HEK293 (cell line): ENCODE measurements around the gene FEV.

Source experiments
- GFI1B ChIP-seq: fragments of 450-650 bp; formaldehyde crosslinking; IDR thresholded peaks from 2 replicates; pipeline ENCODE4 v1.5.1; 2016; ENCODE audit warnings: missing biosample characterization, missing genetic modification characterization
- HOXA7 ChIP-seq: sonication (generic); formaldehyde crosslinking; IDR thresholded peaks from 2 replicates; pipeline ENCODE4 v1.8.1; 2022; ENCODE audit warnings: missing genetic modification reagents, borderline replicate concordance
- HOXC10 ChIP-seq: sonication (generic); formaldehyde crosslinking; IDR thresholded peaks from 2 replicates; pipeline ENCODE4 v1.8.1; 2023; ENCODE audit warnings: mild to moderate bottlenecking, missing genetic modification reagents
- HOXD13 ChIP-seq: sonication (generic); formaldehyde crosslinking; IDR thresholded peaks from 2 replicates; pipeline ENCODE4 v1.8.0; 2022; ENCODE audit warnings: missing genetic modification reagents, borderline replicate concordance
- SALL2 ChIP-seq: fragments of 450-650 bp; formaldehyde crosslinking; IDR thresholded peaks from 2 replicates; pipeline ENCODE4 v1.5.0; 2017; ENCODE audit warnings: missing biosample characterization, mild to moderate bottlenecking, missing genetic modification characterization, borderline replicate concordance
- SCRT2 ChIP-seq: fragments of 450-650 bp; formaldehyde crosslinking; IDR thresholded peaks from 2 replicates; pipeline ENCODE4 v1.5.1; 2016; ENCODE audit warnings: missing biosample characterization, missing genetic modification characterization
- ZBTB17 ChIP-seq: fragments of 450-650 bp; formaldehyde crosslinking; IDR thresholded peaks from 2 replicates; pipeline ENCODE4 v1.5.1; 2016; ENCODE audit warnings: missing biosample characterization, missing genetic modification characterization
- ZBTB8A ChIP-seq: fragments of 450-650 bp; formaldehyde crosslinking; IDR thresholded peaks from 2 replicates; pipeline ENCODE4 v1.5.1; 2016; ENCODE audit warnings: missing biosample characterization, missing genetic modification characterization
- ZEB2 ChIP-seq: fragments of 450-650 bp; formaldehyde crosslinking; IDR thresholded peaks from 2 replicates; pipeline ENCODE4 v1.5.1; 2016; ENCODE audit warnings: missing biosample characterization, missing genetic modification characterization
- ZFHX2 ChIP-seq: fragments of 450-650 bp; formaldehyde crosslinking; conservative IDR thresholded peaks from 2 replicates; pipeline ENCODE4 v1.5.1; 2016; ENCODE audit warnings: missing biosample characterization, missing genetic modification characterization
- ZFP37 ChIP-seq: fragments of 450-650 bp; formaldehyde crosslinking; IDR thresholded peaks from 2 replicates; pipeline ENCODE4 v1.5.1; 2016; ENCODE audit warnings: missing biosample characterization, missing genetic modification characterization
- ZNF112 ChIP-seq: fragments of 450-650 bp; formaldehyde crosslinking; IDR thresholded peaks from 2 replicates; pipeline ENCODE4 v1.5.0; 2017; ENCODE audit warnings: missing biosample characterization, missing genetic modification characterization
- ZNF121 ChIP-seq: fragments of 450-650 bp; formaldehyde crosslinking; IDR thresholded peaks from 2 replicates; pipeline ENCODE4 v1.5.1; 2016; ENCODE audit warnings: missing biosample characterization, missing genetic modification characterization
- ZNF184 ChIP-seq: fragments of 450-650 bp; IDR thresholded peaks from 2 replicates; pipeline ENCODE4 v1.5.1; 2018; ENCODE audit warnings: missing biosample characterization, mild to moderate bottlenecking, missing genetic modification characterization
- ZNF202 ChIP-seq: fragments of 450-650 bp; formaldehyde crosslinking; IDR thresholded peaks from 2 replicates; pipeline ENCODE4 v1.5.1; 2016; ENCODE audit warnings: missing biosample characterization, missing genetic modification characterization, borderline replicate concordance
- ZNF324 ChIP-seq: fragments of 450-650 bp; formaldehyde crosslinking; IDR thresholded peaks from 2 replicates; pipeline ENCODE4 v1.5.1; 2016; ENCODE audit warnings: missing biosample characterization, missing genetic modification characterization
- ZNF350 ChIP-seq: fragments of 450-650 bp; formaldehyde crosslinking; IDR thresholded peaks from 2 replicates; pipeline ENCODE4 v1.5.0; 2017; ENCODE audit warnings: missing biosample characterization, mild to moderate bottlenecking, missing genetic modification characterization
- ZNF354C ChIP-seq: fragments of 450-650 bp; formaldehyde crosslinking; IDR thresholded peaks from 2 replicates; pipeline ENCODE4 v1.5.1; 2016; ENCODE audit warnings: missing biosample characterization, missing genetic modification characterization, low read depth, borderline replicate concordance
- ZNF394 ChIP-seq: fragments of 450-650 bp; formaldehyde crosslinking; IDR thresholded peaks from 2 replicates; pipeline ENCODE4 v1.5.1; 2016; ENCODE audit warnings: missing biosample characterization, missing genetic modification characterization, mild to moderate bottlenecking, moderate library complexity, borderline replicate concordance
- ZNF596 ChIP-seq: fragments of 450-650 bp; IDR thresholded peaks from 2 replicates; pipeline ENCODE4 v1.5.0; 2018; ENCODE audit warnings: missing biosample characterization, mild to moderate bottlenecking, missing genetic modification characterization, moderate library complexity
- ZNF600 ChIP-seq: fragments of 450-650 bp; formaldehyde crosslinking; IDR thresholded peaks from 2 replicates; pipeline ENCODE4 v1.5.1; 2016; ENCODE audit warnings: missing biosample characterization, missing genetic modification characterization
- ZNF629 ChIP-seq: fragments of 450-650 bp; formaldehyde crosslinking; IDR thresholded peaks from 2 replicates; pipeline ENCODE4 v1.5.1; 2017; ENCODE audit warnings: missing biosample characterization, missing genetic modification characterization
- ZNF777 ChIP-seq: fragments of 450-650 bp; formaldehyde crosslinking; IDR thresholded peaks from 2 replicates; pipeline ENCODE4 v1.5.1; 2017; ENCODE audit warnings: missing biosample characterization, missing genetic modification characterization, borderline replicate concordance
- ZXDB ChIP-seq: fragments of 450-650 bp; formaldehyde crosslinking; IDR thresholded peaks from 2 replicates; pipeline ENCODE4 v1.5.1; 2016; ENCODE audit warnings: missing biosample characterization, missing genetic modification characterization
- TF ChIP-seq, protein P1 (sequence below): fragments of 450-650 bp; formaldehyde crosslinking; IDR thresholded peaks from 2 replicates; pipeline ENCODE4 v1.5.1; 2016; ENCODE audit warnings: missing biosample characterization, missing genetic modification characterization
- TF ChIP-seq, protein P2 (sequence below): fragments of 450-650 bp; formaldehyde crosslinking; IDR thresholded peaks from 2 replicates; pipeline ENCODE4 v1.5.1; 2017; ENCODE audit warnings: missing biosample characterization, missing genetic modification characterization
- TF ChIP-seq, protein P3 (sequence below): fragments of 450-650 bp; formaldehyde crosslinking; IDR thresholded peaks from 2 replicates; pipeline ENCODE4 v1.5.1; 2016; ENCODE audit warnings: missing biosample characterization, missing genetic modification characterization
- TF ChIP-seq, protein P4 (sequence below): IDR thresholded peaks from 2 replicates; pipeline ENCODE4 v1.6.1; 2011; ENCODE audit warnings: mild to moderate bottlenecking, low read depth, low read length, borderline replicate concordance
- TF ChIP-seq, protein P5 (sequence below): fragments of 450-650 bp; formaldehyde crosslinking; conservative IDR thresholded peaks from 2 replicates; pipeline ENCODE4 v1.5.1; 2016; ENCODE audit warnings: low read depth, missing biosample characterization, missing genetic modification characterization

FEV gene

DNA sequence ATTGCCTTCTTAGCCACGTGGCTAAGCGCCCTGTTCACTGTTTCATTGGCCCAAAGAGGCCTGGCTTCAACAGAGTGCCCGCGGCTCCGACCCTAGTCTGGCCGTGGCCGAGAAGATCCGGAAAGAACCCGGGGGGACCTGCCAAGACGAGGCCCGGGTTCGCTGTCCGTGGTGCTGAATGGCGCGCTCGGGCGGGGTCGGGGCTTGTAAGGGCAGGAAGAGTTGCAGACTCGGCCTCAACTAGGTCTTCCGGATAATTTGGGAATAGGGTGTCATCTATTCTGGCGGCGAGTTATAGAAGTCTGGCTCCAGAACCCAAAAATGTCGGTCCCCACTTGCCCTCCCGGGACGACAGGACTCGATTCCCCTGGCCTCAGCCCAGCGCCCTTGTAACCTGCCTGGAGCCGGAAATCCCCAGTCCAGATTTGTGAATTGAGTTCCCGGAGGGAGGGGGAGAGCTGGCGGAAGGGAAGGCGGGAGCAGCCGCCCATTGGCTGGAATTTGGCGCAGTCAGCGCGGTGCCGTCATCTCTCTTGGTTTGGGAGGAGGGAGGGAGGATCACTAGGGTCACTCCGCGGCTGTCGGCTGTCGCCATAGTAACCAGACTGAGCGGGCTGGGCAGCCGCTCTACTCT, 22.0 kb downstream of the FEV start (continued):
- TF ChIP-seq, protein P1, sequence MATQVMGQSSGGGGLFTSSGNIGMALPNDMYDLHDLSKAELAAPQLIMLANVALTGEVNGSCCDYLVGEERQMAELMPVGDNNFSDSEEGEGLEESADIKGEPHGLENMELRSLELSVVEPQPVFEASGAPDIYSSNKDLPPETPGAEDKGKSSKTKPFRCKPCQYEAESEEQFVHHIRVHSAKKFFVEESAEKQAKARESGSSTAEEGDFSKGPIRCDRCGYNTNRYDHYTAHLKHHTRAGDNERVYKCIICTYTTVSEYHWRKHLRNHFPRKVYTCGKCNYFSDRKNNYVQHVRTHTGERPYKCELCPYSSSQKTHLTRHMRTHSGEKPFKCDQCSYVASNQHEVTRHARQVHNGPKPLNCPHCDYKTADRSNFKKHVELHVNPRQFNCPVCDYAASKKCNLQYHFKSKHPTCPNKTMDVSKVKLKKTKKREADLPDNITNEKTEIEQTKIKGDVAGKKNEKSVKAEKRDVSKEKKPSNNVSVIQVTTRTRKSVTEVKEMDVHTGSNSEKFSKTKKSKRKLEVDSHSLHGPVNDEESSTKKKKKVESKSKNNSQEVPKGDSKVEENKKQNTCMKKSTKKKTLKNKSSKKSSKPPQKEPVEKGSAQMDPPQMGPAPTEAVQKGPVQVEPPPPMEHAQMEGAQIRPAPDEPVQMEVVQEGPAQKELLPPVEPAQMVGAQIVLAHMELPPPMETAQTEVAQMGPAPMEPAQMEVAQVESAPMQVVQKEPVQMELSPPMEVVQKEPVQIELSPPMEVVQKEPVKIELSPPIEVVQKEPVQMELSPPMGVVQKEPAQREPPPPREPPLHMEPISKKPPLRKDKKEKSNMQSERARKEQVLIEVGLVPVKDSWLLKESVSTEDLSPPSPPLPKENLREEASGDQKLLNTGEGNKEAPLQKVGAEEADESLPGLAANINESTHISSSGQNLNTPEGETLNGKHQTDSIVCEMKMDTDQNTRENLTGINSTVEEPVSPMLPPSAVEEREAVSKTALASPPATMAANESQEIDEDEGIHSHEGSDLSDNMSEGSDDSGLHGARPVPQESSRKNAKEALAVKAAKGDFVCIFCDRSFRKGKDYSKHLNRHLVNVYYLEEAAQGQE (tag by site-specific recombination): peak; percentile 99
- TF ChIP-seq ZBTB8A (tag by site-specific recombination): peak; percentile 63
- 0 out of 2 replicates have a peak, but pooled peaks have one; percentile 38 for TF ChIP-seq ZNF600 (tag by site-specific recombination)
- 0 out of 2 replicates have a peak, but pooled peaks have one; percentile 38 for TF ChIP-seq HOXD13
- no peak for TF ChIP-seq ZNF324 (tag by site-specific recombination)
- TF ChIP-seq GFI1B: peak; percentile 75; the same call in 1 of the 2 replicates
- TF ChIP-seq ZNF121 (tag by site-specific recombination): no peak
- no peak for TF ChIP-seq ZNF777 (tag by site-specific recombination)
- TF ChIP-seq, protein P2, sequence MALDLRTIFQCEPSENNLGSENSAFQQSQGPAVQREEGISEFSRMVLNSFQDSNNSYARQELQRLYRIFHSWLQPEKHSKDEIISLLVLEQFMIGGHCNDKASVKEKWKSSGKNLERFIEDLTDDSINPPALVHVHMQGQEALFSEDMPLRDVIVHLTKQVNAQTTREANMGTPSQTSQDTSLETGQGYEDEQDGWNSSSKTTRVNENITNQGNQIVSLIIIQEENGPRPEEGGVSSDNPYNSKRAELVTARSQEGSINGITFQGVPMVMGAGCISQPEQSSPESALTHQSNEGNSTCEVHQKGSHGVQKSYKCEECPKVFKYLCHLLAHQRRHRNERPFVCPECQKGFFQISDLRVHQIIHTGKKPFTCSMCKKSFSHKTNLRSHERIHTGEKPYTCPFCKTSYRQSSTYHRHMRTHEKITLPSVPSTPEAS (tag by site-specific recombination): no peak
- no peak for TF ChIP-seq SALL2 (tag by site-specific recombination)
- TF ChIP-seq, protein P3, sequence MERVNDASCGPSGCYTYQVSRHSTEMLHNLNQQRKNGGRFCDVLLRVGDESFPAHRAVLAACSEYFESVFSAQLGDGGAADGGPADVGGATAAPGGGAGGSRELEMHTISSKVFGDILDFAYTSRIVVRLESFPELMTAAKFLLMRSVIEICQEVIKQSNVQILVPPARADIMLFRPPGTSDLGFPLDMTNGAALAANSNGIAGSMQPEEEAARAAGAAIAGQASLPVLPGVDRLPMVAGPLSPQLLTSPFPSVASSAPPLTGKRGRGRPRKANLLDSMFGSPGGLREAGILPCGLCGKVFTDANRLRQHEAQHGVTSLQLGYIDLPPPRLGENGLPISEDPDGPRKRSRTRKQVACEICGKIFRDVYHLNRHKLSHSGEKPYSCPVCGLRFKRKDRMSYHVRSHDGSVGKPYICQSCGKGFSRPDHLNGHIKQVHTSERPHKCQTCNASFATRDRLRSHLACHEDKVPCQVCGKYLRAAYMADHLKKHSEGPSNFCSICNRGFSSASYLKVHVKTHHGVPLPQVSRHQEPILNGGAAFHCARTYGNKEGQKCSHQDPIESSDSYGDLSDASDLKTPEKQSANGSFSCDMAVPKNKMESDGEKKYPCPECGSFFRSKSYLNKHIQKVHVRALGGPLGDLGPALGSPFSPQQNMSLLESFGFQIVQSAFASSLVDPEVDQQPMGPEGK (tag by site-specific recombination): peak; percentile 51; the same call in 1 of the 2 replicates
- 0 out of 2 replicates have a peak, but pooled peaks have one; percentile 27 for TF ChIP-seq ZFP37
- 0 out of 2 replicates have a peak, but pooled peaks have one; percentile 21 for TF ChIP-seq ZXDB (tag by site-specific recombination)
- TF ChIP-seq ZNF354C (tag by site-specific recombination): no peak
- TF ChIP-seq, protein P4, sequence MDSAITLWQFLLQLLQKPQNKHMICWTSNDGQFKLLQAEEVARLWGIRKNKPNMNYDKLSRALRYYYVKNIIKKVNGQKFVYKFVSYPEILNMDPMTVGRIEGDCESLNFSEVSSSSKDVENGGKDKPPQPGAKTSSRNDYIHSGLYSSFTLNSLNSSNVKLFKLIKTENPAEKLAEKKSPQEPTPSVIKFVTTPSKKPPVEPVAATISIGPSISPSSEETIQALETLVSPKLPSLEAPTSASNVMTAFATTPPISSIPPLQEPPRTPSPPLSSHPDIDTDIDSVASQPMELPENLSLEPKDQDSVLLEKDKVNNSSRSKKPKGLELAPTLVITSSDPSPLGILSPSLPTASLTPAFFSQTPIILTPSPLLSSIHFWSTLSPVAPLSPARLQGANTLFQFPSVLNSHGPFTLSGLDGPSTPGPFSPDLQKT: peak; percentile 25; the same call in 1 of the 2 replicates
- TF ChIP-seq SCRT2 (tag by site-specific recombination): no peak
- no peak for TF ChIP-seq ZNF350
- TF ChIP-seq ZNF394 (tag by site-specific recombination): no peak
- TF ChIP-seq HOXC10 (CRISPR knock-in tag): peak; percentile 43; the same call in 1 of the 2 replicates
- TF ChIP-seq ZNF629 (tag by site-specific recombination): peak; percentile 78
- no peak for TF ChIP-seq ZNF112 (tag by site-specific recombination)
- TF ChIP-seq, protein P5, sequence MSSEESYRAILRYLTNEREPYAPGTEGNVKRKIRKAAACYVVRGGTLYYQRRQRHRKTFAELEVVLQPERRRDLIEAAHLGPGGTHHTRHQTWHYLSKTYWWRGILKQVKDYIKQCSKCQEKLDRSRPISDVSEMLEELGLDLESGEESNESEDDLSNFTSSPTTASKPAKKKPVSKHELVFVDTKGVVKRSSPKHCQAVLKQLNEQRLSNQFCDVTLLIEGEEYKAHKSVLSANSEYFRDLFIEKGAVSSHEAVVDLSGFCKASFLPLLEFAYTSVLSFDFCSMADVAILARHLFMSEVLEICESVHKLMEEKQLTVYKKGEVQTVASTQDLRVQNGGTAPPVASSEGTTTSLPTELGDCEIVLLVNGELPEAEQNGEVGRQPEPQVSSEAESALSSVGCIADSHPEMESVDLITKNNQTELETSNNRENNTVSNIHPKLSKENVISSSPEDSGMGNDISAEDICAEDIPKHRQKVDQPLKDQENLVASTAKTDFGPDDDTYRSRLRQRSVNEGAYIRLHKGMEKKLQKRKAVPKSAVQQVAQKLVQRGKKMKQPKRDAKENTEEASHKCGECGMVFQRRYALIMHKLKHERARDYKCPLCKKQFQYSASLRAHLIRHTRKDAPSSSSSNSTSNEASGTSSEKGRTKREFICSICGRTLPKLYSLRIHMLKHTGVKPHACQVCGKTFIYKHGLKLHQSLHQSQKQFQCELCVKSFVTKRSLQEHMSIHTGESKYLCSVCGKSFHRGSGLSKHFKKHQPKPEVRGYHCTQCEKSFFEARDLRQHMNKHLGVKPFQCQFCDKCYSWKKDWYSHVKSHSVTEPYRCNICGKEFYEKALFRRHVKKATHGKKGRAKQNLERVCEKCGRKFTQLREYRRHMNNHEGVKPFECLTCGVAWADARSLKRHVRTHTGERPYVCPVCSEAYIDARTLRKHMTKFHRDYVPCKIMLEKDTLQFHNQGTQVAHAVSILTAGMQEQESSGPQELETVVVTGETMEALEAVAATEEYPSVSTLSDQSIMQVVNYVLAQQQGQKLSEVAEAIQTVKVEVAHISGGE: peak; percentile 80
- no peak for TF ChIP-seq ZNF596 (tag by site-specific recombination)
- TF ChIP-seq ZNF184 (tag by site-specific recombination): no peak
- TF ChIP-seq HOXA7 (CRISPR knock-in tag): no peak
- TF ChIP-seq ZNF202: no peak
- TF ChIP-seq ZBTB17: peak; percentile 83
- 0 out of 2 replicates have a peak, but pooled peaks have one; percentile 24 for TF ChIP-seq ZEB2 (tag by site-specific recombination)
- no peak for TF ChIP-seq ZFHX2 (tag by site-specific recombination)
